Measurements from ENCODE around the gene GPBP1. TPM values are rescaled to one million over a fixed set of nuclear protein-coding genes. Genes with fewer than 3 reads are reported as not detected.

GPBP1 gene, protein sequence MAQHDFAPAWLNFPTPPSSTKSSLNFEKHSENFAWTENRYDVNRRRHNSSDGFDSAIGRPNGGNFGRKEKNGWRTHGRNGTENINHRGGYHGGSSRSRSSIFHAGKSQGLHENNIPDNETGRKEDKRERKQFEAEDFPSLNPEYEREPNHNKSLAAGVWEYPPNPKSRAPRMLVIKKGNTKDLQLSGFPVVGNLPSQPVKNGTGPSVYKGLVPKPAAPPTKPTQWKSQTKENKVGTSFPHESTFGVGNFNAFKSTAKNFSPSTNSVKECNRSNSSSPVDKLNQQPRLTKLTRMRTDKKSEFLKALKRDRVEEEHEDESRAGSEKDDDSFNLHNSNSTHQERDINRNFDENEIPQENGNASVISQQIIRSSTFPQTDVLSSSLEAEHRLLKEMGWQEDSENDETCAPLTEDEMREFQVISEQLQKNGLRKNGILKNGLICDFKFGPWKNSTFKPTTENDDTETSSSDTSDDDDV
- total RNA-seq: 21.2 TPM

DNA sequence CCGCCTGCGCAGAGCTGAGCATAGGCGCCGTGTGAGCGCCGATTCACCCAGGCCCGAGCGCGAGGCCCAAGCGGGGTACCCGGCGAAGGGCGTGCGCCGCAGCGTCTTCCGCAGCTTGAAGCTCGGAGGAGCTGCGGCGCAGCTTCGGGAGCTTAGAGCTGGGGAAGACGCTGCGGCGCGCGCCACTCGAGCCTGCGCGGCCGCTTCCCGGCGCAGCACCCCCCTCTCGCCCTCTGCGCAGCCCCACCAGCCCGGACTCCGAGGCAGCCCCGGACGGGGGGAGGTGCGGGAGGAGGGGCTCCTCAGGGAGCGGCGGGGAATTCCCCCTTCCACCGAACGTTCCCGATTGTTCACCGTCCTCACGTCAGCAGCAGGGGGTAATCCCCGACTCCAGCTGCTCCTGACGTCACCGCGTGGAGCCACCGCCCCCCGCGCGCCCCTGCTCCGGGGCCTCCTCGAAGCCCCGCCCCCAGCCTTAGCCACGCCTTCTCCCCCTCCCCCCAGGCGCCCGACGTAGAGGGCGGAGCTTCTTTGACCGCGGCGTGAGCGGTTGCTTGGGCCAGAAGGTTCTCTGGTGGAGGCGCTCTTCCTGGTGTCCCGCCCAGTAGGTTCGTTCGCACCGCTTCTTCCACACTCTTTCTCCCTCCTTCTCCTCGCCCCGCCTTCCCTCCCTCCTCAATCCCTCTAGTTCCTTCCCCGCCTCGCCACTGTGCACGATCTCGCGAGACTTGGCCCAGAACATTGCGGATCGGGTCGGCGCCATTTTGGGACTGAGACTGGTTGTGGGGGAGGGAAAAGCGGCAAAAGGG is at the start of gene GPBP1:
Gene GPBP1 (plus strand): TSS at position 741 of the 809 bp plus-strand sequence. CDS start 40,072 bp downstream, outside the sequence.
- no peaks in the 10 kb centered on the region for H3K27me3 ChIP-seq
- peaks cover 0 to 17% of the 10 kb centered on the region in 2 donors for H3K4me1 ChIP-seq
- peak within 1 kb of the TSS; percentile 83 to 99 for H3K4me3 ChIP-seq
- H3K27ac ChIP-seq: peak within 1 kb of the TSS; percentile 99
- peak; percentile 96 to 99 for DNase-seq (ENCODE audit: low spot score in 2 of 2)
- intact Hi-C loops (cut with DNase I): loop anchor here (1.0 to 10.0 kb wide), 9 partner anchors 47 to 1869 kb away; partner anchors contain the start of genes DHX29, MAP3K1, MIER3 and MTREX
- TF ChIP-seq, protein P1, sequence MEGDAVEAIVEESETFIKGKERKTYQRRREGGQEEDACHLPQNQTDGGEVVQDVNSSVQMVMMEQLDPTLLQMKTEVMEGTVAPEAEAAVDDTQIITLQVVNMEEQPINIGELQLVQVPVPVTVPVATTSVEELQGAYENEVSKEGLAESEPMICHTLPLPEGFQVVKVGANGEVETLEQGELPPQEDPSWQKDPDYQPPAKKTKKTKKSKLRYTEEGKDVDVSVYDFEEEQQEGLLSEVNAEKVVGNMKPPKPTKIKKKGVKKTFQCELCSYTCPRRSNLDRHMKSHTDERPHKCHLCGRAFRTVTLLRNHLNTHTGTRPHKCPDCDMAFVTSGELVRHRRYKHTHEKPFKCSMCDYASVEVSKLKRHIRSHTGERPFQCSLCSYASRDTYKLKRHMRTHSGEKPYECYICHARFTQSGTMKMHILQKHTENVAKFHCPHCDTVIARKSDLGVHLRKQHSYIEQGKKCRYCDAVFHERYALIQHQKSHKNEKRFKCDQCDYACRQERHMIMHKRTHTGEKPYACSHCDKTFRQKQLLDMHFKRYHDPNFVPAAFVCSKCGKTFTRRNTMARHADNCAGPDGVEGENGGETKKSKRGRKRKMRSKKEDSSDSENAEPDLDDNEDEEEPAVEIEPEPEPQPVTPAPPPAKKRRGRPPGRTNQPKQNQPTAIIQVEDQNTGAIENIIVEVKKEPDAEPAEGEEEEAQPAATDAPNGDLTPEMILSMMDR (IDR thresholded peaks at IDR 0.05): no peak
- no peaks in the 10 kb centered on the region for H3K9me3 ChIP-seq
- no peaks in the 10 kb centered on the region for H3K36me3 ChIP-seq

GRCh38 chr5:57128325-57128724 is 45.5 kb upstream of the GPBP1 start:
- H3K4me3 ChIP-seq: no peak overlapping the region
- DNase-seq (ENCODE audit: low spot score in 2 of 2): no peak
- no peak overlapping the region for H3K27ac ChIP-seq
- H3K27me3 ChIP-seq: no peaks in the 10 kb centered on the region
- no peaks in the 10 kb centered on the region for H3K36me3 ChIP-seq
- TF ChIP-seq, protein P1 (IDR thresholded peaks at IDR 0.05): no peak
- no peaks in the 10 kb centered on the region for H3K4me1 ChIP-seq
- intact Hi-C loops (cut with DNase I): no loop called here
- H3K9me3 ChIP-seq: no peaks in the 10 kb centered on the region

DNA sequence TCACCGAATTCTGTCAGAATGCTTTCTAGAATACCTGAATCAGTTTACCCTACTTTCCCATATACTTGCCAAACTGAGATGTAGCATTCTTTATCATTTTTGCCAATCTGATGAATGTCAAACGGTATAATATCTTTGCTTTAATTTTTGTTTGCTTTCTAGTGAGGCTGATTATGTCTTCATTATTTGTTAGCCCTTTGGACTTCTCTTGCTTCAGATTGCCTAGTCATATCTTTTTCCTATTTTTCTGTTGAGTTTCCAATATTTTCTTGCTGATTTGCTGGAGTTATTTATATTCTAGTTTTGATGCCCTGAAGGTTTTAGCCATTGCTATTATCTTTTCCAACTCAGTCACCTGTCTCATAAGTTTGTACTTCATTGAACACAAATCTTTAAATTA is 40.3 kb upstream of the GPBP1 start:
- no peaks in the 10 kb centered on the region for H3K27me3 ChIP-seq
- H3K9me3 ChIP-seq: no peaks in the 10 kb centered on the region
- no peak overlapping the region for H3K4me3 ChIP-seq
- intact Hi-C loops (cut with DNase I): no loop called here
- TF ChIP-seq, protein P1 (IDR thresholded peaks at IDR 0.05): no peak
- H3K4me1 ChIP-seq: no peaks in the 10 kb centered on the region
- H3K36me3 ChIP-seq: no peaks in the 10 kb centered on the region
- no peak overlapping the region for H3K27ac ChIP-seq
- DNase-seq (ENCODE audit: low spot score in 2 of 2): no peak

GRCh38 chr5:57137401-57137800 is 36.5 kb upstream of the GPBP1 start:
- H3K4me3 ChIP-seq: no peak overlapping the region
- DNase-seq (ENCODE audit: low spot score in 2 of 2): no peak
- no peaks in the 10 kb centered on the region for H3K36me3 ChIP-seq
- no peak overlapping the region for H3K27ac ChIP-seq
- no peaks in the 10 kb centered on the region for H3K4me1 ChIP-seq
- TF ChIP-seq, protein P1 (IDR thresholded peaks at IDR 0.05): no peak
- H3K9me3 ChIP-seq: no peaks in the 10 kb centered on the region
- no peaks in the 10 kb centered on the region for H3K27me3 ChIP-seq
- intact Hi-C loops (cut with DNase I): no loop called here

DNA sequence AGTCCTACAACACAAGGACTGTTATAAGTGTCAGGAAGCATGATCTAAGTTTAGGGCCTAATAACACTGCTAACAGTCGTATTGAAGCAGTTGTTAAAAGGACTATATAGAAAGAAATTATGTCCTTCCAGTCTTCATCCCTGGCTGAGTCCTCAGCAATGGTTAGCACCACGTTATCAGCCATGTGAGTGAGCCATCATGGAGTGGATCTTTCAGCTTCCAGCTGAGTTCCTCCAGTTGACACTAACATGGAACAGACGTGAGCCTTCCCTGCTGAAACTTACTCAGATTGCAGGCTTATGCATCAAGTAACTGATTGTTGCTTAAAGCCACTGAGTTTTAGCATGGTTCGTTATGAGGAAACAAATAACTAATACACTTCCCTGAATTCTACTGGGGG is 21.5 kb upstream of the GPBP1 start:
- TF ChIP-seq, protein P1 (IDR thresholded peaks at IDR 0.05): no peak
- DNase-seq (ENCODE audit: low spot score in 2 of 2): no peak
- intact Hi-C loops (cut with DNase I): no loop called here

More for the DNA sequence above, 21.5 kb upstream of the GPBP1 start:
- Histone ChIP-seq H3K9me3 (peaks cover 0 to 4% of the 10 kb centered on the region in 2 donors), H3K27me3 (no peaks in the 10 kb centered on the region), H3K36me3 (no peaks in the 10 kb centered on the region), H3K27ac (no peak overlapping the region), H3K4me1 (no peaks in the 10 kb centered on the region), H3K4me3 (no peak overlapping the region)
